GM19438 (cell line): Measurements from ENCODE around the gene RGMA.
"Not testable (repeated sequence)": the region's sequence is repeated elsewhere in the genome, so short reads cannot be mapped to it uniquely, and the experiment has no call there.

ENCODE experiments used
- ATAC-seq: cut with Tn5 transposase; IDR thresholded peaks from one replicate; pipeline ENCODE4 v1.9.1; 2021; ENCODE audit warnings: low read depth; ENCODE audit not compliant: unreplicated experiment

The RGMA gene

DNA sequence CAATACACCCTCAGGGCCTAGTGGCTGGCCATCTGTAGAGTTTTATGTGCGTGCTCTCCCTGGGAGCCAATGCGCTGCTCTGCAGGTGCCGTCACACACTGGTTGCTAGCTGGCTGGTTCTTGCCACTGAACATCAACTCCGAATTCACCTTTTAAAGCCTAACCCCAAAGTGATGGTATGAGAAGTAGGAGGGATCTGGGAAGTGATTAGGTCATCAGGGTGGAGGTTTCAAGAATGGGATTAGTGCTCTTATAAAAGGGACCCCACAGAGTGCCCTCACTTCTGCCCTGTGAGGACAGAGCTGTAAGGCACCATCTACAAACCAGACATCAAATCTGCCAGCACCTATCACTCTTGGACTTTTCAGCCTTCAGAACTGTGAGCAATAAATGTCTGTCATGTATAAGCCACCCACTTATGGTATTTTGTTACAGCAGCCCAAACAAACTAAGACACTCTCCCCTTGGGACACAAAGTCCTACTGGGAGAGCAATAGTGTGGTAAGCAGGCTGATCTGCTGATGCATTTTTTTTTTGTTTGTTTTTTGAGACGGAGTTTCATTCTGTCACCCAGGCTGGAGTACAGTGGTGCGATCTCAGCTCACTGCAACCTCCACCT is 20.3 kb downstream of the RGMA start:
- no peak for ATAC-seq

DNA sequence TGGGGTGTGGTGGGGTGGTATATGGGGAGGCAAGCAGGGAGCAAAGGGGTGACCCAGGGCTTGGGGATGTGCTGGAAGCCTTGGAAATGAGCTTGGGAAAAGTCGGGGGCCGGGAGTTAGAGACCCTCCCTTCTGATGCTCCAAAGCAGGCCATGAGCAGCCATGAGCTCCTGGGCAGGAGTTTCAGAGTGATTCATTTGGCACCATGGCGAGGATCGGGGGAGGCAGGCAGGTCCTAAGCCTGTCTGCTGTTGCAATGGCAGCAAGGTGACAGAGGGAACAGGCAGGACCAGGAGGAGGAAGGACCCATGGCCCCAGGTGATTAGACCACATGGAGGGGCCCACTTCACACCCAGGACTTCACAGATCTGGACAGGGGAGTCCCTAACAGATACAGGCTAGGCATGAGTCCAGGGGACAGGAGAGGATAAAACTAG is 21.3 kb downstream of the RGMA start:
- no peak for ATAC-seq

DNA sequence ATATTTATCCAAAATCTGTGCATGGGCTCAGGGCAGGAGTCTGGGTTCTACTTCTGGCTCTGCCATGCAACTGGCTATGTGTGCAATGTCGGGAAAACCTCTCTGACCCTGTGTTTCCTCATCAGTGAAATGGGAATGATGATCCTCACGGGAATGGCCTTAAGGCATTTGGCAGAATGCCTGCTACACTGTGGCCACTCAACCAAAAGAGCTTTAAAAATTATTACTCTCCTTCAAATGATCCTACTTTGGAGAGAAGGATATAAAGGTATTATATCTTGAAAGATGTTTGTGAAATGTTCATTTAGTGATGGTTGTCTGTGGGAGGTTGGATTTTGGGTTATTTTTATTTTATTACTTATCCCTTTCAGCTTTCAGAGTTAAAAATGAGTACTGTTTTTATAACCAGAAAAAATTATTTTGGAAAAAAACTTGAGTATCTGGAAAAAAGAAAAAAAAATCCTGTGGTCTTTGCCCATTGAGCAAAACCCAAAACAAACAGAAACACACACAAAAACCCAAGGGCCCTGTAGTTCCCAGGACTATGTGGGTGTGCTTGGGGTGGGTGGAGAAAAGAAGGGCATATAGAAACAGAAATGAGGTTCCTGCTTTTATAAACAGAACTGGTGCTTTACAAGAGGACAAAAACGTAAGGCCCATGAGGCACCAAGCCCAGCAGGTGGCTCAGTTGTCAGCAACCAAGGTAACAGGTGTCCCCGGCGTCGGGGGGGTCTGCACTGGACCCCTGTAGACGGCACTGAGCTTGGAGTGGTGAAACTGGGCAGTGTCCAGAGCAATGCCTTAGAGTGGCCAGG is 22.0 kb downstream of the RGMA start:
- no peak for ATAC-seq

DNA sequence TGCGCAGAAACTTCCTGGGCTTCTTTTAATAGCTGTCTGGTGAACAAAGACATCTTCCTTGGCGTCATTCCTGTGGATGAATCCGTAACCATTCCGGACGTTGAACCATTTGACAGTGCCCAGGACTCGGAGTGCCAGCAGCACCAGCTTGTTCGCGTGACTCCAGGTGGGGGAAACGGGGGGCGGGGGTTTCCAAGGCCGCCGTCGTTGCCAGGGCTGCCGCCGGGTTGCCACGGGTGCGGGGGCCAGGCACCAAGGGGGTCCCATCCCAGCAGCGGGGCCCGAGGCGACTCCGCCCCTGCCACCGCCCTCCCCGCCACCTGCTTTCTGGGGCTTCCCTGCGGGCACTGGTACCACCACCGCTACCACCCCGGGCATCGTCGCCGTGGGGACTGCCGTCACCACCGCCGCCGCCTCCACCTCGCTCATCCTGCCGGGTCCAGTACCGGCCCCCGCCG is 22.8 kb downstream of the RGMA start:
- no peak for ATAC-seq

DNA sequence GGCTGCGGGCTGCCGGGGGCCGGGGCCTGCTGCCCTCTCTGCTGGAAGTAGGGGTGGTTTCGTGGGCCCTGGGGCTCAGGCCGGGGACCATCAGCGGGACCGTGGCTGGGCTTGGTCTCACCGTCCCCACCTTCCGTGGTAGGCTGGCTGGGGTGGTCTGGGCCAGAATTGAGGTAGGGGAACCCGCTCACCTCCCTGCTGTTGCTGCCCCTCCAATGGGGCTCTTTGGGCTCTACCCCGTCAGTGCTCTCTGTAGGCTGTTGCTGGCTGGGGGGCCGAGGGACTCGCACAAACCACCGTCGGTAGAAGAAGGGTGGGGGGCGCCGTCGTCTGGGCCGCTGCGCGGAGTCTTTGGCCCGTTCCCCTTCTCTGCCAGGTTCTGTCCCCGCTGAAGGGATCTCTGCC is 23.4 kb downstream of the RGMA start:
- ATAC-seq, result no peak

DNA sequence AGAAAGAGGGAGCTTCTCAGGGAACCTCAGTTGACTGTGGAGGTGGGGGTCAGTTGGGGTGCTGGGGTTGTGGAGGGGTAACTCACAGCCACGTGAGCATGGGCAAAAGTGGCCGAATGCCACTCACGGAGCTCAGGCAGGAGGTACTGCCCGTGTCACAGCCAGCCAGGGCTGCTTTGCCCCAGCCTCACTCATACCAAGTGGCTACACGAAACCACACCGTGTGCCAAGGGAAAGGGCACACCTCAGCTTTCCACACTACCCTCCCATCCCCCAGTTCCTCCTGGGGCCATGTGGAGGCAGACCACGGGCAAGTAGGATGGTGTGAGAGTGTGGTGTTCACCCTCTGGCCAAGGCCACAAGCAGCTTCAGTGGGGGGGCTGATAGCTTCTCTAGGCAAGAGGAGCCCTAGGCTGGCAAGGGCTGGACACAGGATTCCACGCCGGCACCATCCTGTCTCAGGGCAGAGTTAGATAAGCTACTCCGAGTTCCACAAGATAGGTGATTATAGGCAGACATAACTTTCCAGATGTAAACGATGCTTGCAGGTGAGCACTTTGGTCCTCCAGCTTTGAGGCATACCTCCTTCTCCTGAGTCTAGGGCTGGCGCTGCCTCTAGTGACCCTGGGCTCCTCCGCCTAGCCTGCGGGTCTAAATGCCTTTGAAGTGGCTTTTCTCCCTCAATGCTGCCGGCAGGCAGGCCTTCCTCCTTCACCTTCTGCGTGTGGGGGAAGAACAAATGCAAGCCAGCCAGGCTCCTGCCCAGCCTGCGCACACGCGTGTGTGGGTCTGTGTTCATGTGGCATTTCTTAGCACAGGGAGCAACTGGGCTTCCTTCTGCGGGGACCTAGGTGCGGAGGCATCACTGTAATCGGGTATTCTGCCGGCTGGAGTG is 25.0 kb downstream of the RGMA start:
- no peak for ATAC-seq

DNA sequence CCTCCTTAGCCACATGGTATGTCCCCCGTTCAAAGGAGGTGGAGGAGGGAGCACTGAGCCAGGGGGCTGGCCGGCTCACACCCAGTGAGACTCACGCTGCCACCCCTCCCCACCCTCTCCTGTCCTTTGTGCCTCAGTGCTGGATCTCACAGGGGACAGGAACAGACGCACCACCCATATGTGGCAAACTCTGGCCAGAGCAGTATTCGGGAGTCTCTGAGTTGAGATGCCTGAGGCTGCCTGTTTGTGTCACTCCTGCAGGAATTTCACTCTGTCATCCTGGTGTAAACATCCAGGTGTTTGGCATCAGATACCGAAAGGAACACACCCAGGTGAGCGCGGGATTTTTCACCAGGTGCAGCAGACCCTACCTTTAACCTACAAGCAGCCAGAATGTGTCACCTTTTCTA is 25.7 kb downstream of the RGMA start:
- no peak for ATAC-seq

DNA sequence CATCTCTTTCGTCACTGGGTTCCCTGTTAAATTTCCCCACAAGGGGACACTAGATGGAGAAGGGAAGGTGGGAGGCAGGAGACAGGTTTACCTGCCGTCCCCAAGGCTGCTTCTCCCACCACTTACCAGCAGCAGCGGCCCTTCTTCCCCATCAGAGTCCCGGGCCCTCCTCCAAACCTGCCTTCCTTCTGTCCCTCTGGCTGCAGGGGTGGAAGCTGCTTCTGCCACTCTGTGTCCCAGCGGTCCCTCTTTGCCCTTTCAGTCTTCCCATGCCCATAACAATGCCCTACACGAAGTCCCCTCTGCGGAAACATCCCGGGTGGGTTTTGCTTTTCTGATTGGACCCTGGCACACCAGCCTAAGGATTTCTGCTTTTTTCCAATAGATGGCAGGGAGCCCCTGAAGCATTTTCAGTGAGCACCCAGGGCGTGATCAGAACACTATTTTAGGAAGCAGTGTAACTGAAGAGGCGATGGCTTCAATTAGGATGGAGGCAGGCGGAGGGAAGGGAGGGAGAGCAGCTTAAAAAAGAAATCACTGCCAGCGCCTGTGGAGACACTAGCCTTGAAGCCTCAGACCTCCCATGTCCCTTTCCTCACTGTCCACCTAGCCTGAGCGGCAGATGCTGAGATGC is 26.3 kb downstream of the RGMA start:
- ATAC-seq, result not testable (repeated sequence)

DNA sequence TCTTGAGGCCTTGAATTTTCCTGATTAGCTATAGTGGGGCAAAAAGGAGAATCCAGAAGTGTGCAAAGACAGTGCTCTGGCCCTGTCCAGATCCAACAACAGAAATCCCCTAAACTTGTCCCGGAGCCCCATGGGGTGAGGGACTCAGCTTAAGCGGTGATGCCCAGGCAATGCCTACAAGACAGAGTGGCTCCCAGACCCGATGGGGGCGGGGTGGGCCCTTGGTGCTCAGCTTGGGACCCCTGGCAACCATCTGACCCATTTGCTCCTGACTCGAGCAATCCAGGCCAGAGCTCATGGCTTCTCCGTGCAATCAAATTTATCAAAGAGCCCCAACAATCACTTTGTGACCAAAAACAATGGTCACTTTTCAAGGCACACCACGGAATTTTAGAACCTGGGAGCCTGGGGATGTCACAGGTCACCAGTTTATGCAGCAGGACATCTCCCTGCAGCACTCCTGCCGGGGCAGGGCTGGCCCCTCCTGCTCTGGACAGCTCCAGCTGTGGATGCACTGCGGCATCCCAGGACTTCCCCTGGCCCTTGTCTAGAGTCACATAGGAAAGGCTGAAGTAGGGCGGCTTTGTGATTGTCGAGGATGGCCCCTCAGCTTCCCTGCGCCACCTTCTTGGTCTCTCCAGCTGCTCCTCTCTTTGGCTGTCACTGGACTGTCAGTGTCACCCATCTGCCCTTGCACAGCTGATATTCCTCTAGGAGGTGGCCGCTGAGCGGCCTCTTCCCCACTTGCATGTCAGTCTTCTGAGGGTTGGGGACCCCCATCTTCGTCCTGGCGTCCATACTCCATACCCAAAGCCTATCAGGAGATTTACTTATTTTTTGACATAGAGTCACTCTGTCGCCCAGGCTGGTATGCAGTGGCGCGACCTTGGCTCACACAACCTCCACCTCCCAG is 28.4 kb downstream of the RGMA start:
- no peak for ATAC-seq

DNA sequence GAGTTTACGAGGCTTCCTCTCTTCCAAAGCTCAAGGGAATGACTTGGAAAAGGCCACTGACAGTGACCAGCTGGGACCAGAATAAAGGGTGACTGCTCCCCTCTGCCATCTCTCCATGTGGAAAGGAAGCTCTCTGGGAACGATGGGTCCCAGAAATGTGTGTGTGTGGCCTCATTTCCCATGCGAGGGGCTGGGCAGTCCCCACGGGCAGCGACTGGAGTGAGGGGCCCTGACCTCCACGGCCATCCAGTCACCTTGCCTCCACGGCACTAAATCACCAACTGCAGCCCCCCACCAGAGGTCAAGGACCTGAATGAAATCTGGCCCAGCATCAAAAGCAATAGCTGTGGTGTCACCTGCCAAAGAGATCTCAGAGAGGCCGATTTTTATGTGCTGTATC is 29.6 kb downstream of the RGMA start:
- ATAC-seq, result no peak

DNA sequence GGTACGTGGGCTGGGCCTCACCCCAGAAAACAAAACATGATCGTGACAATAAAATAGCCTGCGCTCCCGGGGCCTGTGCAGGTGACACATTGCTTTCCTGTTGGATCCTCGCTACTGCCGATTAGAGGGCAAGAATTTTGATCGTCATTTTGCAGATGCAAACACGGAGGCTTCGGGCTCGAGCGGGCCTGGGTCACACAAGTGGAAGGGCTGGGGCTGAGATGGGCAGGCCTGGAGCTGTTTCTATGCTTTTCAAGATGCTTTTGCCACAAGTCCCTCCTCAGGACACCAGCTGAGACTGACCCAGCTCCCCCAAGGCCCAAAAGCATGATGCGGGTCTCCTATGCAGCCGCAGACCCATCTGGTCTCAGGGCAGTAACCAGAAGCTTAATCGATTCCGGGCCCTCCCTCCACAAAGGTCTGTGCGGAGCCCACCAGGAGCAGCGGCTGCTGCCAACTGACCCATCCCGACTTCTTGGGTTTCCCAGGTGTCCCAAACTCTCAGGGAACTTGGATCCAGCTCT is 30.0 kb downstream of the RGMA start:
- no peak for ATAC-seq

DNA sequence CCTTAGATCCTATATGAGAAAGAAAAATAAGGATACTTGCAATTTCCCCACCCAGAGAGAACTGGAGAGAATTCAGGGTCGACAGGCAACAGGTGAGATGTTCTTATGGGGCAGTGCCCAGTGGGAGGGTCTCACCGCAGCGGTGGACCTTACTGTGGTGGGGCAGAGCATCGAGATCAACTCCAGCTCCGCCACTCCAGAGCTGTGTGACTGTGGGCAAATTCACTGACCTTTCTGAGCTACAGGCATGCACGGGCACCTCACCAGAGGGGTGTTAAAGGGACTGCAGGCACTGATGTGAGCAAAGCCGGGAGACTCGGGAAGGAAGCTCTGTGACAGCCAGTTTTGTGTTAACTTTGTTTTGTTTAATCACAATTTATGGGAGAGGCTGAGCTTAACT is 30.9 kb downstream of the RGMA start:
- ATAC-seq, result no peak

DNA sequence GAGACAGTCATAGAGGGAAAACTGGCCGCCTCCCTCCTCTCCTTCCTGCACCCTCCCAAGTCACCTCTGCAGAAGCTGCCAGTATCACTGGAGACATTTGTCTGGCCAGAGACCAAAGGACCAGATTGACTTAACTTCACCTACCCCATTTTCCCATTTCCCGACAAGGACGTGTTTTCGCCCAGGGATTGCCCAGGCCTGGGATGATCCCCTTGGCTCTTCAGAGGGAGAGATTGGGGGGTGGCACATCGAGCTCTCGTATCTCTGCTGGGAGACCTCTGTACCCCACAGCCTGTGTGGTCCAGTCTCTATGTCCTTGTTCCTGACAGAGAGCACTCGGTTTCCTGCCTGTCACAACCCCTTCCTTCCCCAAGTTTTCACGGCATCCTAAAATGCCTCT is 31.4 kb downstream of the RGMA start:
- ATAC-seq, result no peak

DNA sequence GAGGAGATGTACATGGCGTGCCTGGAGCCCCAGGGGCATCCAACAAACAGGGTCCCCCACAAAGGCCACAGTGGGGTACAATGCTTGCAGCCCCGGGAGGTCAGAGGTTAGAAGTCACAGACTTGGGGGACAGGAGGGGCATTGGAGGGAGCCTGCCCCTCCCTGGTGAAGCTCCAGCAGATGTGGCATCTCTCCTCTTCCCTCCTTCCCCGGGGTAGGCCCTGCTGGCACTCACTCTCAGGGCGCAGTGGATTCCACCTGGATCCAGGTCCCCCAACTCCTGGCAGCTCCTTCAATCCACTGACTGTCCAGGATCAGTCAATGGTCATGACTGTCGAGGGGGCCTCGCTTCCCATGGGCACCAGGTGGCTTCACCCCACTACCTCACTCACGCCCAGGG is 32.2 kb downstream of the RGMA start:
- ATAC-seq, result no peak

DNA sequence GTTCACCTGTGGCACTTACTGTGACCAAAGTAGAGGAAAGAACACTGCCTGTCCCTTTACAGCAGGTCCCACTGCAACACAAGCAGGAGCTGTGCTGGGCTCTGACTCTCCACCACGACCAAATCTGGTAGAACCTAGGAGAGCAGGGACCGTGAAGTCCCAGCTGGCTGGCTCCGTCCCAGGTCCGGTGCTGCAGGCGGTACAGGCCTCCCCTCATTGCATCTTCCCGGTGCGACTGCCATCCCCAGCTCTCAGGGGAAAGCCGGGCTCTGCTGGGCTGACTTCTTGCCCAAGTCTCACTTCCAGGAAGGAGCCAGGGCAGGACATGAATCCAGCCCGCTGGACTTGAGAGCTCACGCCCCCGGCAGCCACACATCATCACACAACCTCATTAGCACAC is 33.8 kb downstream of the RGMA start:
- no peak for ATAC-seq

DNA sequence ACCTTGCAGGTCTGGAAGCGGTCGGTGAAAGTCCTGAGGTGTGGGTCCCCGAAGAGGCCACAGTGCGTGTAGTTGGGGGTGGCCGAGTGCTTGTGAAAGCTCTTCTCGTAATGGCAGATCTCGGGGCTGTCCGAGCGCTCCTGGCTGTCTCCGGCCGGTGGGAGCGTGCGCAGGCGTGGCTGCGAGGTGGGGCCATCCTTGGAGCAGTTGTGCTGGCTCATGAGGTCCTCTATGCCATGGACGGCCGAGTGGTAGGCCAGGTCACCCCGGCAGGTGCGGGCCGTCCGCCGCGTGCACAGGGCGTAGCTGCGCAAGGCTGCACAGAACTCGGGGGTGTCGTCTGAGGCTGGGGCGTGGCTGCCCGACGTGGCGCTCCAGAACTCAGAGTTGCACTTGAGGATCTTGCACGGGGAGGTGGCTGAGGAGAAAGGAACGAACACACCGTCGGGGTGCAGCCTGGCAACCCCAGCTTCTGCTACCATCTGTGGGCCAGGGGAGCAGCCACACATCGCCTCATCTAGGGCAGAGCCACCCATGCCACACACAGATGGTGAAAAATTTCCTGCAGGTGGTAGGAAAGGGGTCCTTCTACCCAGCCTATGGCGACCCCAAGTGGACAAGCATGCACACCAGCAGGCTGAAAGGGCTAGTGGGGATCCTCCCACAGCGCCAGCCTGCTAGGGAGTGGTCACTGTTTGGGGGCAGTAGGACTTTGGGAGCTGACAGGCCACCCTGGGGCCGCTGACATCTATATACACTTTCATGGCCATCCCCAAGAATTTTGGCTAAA is 36.7 kb downstream of the RGMA start:
- no peak for ATAC-seq

DNA sequence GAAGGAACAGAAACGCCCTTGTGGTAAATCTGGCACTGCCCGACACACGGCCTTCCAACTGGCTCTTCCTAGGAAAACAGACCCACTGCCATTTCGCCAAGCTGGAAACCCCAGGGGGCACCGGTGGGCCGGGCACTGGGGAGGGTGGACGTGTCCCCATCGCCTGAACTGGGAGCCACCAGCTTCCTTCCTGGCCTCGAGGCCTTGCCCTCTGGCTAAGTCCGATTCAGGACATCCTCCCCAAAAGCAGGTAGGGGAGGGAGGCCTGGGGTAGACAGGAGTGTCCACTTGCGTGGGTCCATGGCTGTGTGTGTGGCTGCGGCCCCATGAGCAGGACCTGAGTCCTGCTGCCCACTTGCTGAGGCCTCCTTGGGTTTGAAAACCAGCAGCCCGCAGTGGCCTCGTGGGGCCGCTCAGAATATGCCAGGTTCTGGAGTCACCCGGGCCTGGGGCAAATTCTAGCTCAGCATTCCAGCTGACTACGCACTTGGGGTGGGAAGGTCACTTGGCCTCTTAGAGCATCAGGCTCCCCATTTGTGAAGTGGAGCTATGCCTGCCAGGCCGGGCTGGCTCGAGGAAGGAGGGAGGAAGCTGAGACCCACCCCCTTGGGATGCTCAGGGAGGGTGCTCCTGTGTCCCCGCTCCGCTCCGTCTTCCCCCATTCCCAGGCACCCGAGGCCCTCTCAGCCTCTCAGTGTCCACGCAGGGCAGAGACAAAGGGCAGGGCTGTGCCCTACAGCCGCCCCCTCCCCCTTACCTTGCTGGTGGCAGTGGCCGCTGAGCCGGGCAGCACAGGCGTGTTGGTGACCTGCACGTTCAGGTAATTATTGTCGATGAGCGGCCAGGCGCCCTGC is 37.5 kb downstream of the RGMA start:
- no peak for ATAC-seq

DNA sequence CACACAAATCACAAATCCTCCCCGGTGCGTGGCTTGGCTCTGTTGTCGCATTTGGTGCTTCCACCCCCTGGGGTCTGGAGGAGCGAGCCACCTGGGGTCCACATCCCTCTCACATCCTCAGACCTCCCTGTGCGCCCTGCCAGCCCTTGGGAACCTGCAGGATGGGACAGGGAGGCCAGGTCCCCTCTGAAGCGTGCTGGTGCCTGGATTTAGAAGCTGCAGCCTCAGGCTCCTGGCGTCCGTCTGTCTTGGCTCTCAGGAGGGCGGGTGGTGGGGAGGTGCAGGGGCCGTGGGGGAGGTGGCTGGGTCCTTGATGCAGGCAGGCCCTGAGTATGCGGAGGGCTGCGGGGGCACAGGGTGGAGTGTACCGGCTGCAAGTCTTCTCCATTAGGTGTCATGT is 38.4 kb downstream of the RGMA start:
- ATAC-seq, result no peak
